Inferior parietal cortex (tissue), 1 donor: ENCODE data around the gene TRIM28.
"Not testable (repeated sequence)": the region's sequence is repeated elsewhere in the genome, so short reads cannot be mapped to it uniquely, and the experiment has no call there.

Experiments used
- DNase-seq: peaks from one replicate; pipeline ENCODE4 v3.0.0-alpha.2; 2016; ENCODE audit errors: extremely low spot score

The TRIM28 gene

GRCh38 chr19:58543826-58544590, at the start of gene TRIM28:
TRIM28 (plus strand) TSS chr19:58544064; CDS start chr19:58544758, 694 bp downstream.
- peak; percentile 95 for DNase-seq

- DNase-seq, result no peak
These were observed 46.2 kb upstream of the TRIM28 start for GRCh38 chr19:58497634-58498170.

- no peak for DNase-seq
These were observed 45.4 kb upstream of the TRIM28 start for GRCh38 chr19:58498316-58499020.

GRCh38 chr19:58499021-58499927, 44.6 kb upstream of the TRIM28 start:
- DNase-seq, result peak; percentile 97

- DNase-seq, result no peak
These were observed 43.6 kb upstream of the TRIM28 start for GRCh38 chr19:58500242-58500641.

GRCh38 chr19:58507602-58508223, 36.2 kb upstream of the TRIM28 start:
- DNase-seq, result not testable (repeated sequence)

- DNase-seq, result no peak
These were observed 34.2 kb upstream of the TRIM28 start for GRCh38 chr19:58509731-58510083.

GRCh38 chr19:58510084-58510862, 33.6 kb upstream of the TRIM28 start:
- no peak for DNase-seq

- DNase-seq, result no peak
These were observed 32.3 kb upstream of the TRIM28 start, which contains the start of gene SLC27A5 for GRCh38 chr19:58511353-58512208. SLC27A5 (minus strand) TSS chr19:58511992; CDS start chr19:58511955, 37 bp downstream.

- DNase-seq, result no peak
These were observed 30.6 kb upstream of the TRIM28 start for GRCh38 chr19:58513213-58513693.

GRCh38 chr19:58513694-58514563, 29.9 kb upstream of the TRIM28 start:
- DNase-seq, result peak; percentile 89

- DNase-seq, result no peak
These were observed 29.3 kb upstream of the TRIM28 start for GRCh38 chr19:58514564-58515022.

GRCh38 chr19:58515259-58515658, 28.6 kb upstream of the TRIM28 start:
- no peak for DNase-seq

- DNase-seq, result no peak
These were observed 27.5 kb upstream of the TRIM28 start for GRCh38 chr19:58516246-58516836.

GRCh38 chr19:58516964-58517833, 26.7 kb upstream of the TRIM28 start:
- DNase-seq, result no peak

- DNase-seq, result no peak
These were observed 25.4 kb upstream of the TRIM28 start for GRCh38 chr19:58518256-58519086.
